HEK293 (cell line): Measurements from ENCODE around the gene MIS18BP1.
"Not testable (repeated sequence)": the region's sequence is repeated elsewhere in the genome, so short reads cannot be mapped to it uniquely, and the experiment has no call there.

Experiments used
- CTCF ChIA-PET: fragments of 350-600 bp; formaldehyde crosslinking; extraction: SDS; loops from one replicate; lab custom pipeline; 2021; ENCODE audit warnings: antibody characterized with exemption; lab: Yijun Ruan, JAX
- POLR2A ChIA-PET: fragments of 300-600 bp; formaldehyde crosslinking; extraction: SDS; loops from one replicate; lab custom pipeline; 2020; ENCODE audit warnings: antibody characterized with exemption, inconsistent platforms; lab: Yijun Ruan, JAX
- H3K27ac ChIP-seq: fragments of 200-500 bp; sonication (Bioruptor generic); 2 replicates; pipeline ENCODE4 v1.5.1; 2014; ENCODE audit warnings: low read depth, low read length, control low read depth, inconsistent platforms; ENCODE audit errors: extremely low read depth
- H3K36me3 ChIP-seq, 2 experiments: fragments of 200-500 bp in 1 of 2; sonication (Bioruptor generic) in 1 of 2; 1 replicate in 1 of 2; 2 replicates in 1 of 2; pipeline ENCODE4 v1.5.1; 2014 to 2017; ENCODE audit warnings: inconsistent platforms in 2 of 2, low read length in 2 of 2; ENCODE audit not compliant: control insufficient read depth in 2 of 2, insufficient read depth in 1 of 2
- H3K4me1 ChIP-seq: fragments of 200-500 bp; sonication (Bioruptor generic); 2 replicates; pipeline ENCODE4 v1.5.1; 2014; ENCODE audit warnings: mild to moderate bottlenecking, low read length, inconsistent platforms; ENCODE audit not compliant: control insufficient read depth, insufficient read depth
- H3K4me3 ChIP-seq: 2 replicates; pipeline ENCODE4 v1.5.1; 2011; ENCODE audit warnings: low read depth, mild to moderate bottlenecking, control low read depth, low read length, moderate library complexity
- H3K9me3 ChIP-seq: fragments of 200-500 bp; sonication (Bioruptor generic); 2 replicates; pipeline ENCODE4 v1.5.1; 2014; ENCODE audit warnings: low read depth, low read length, inconsistent platforms; ENCODE audit not compliant: control insufficient read depth, insufficient read depth
- GLIS1 ChIP-seq: fragments of 450-650 bp; formaldehyde crosslinking; IDR thresholded peaks from 2 replicates; pipeline ENCODE4 v1.5.1; 2016; ENCODE audit warnings: missing biosample characterization, missing genetic modification characterization
- HIC1 ChIP-seq: fragments of 450-650 bp; formaldehyde crosslinking; IDR thresholded peaks from 2 replicates; pipeline ENCODE4 v1.5.1; 2016; ENCODE audit warnings: missing biosample characterization, missing genetic modification characterization
- RBAK ChIP-seq: fragments of 450-650 bp; formaldehyde crosslinking; IDR thresholded peaks from 2 replicates; pipeline ENCODE4 v1.5.1; 2016; ENCODE audit warnings: missing biosample characterization, missing genetic modification characterization
- SCRT1 ChIP-seq: fragments of 450-650 bp; formaldehyde crosslinking; IDR thresholded peaks from 2 replicates; pipeline ENCODE4 v1.5.1; 2016; ENCODE audit warnings: missing biosample characterization, missing genetic modification characterization, borderline replicate concordance
- SCRT2 ChIP-seq: fragments of 450-650 bp; formaldehyde crosslinking; IDR thresholded peaks from 2 replicates; pipeline ENCODE4 v1.5.1; 2016; ENCODE audit warnings: missing biosample characterization, missing genetic modification characterization
- ZFP41 ChIP-seq: fragments of 450-650 bp; formaldehyde crosslinking; IDR thresholded peaks from 2 replicates; pipeline ENCODE4 v1.5.1; 2016; ENCODE audit warnings: missing biosample characterization, missing genetic modification characterization, borderline replicate concordance
- ZNF114 ChIP-seq: fragments of 450-650 bp; formaldehyde crosslinking; IDR thresholded peaks from 2 replicates; pipeline ENCODE4 v1.5.0; 2017; ENCODE audit warnings: missing biosample characterization, missing genetic modification characterization
- ZNF132 ChIP-seq: fragments of 450-650 bp; formaldehyde crosslinking; IDR thresholded peaks from 2 replicates; pipeline ENCODE4 v1.5.1; 2017; ENCODE audit warnings: missing biosample characterization, missing genetic modification characterization, borderline replicate concordance
- ZNF157 ChIP-seq: fragments of 450-650 bp; formaldehyde crosslinking; IDR thresholded peaks from 2 replicates; pipeline ENCODE4 v1.5.1; 2016; ENCODE audit warnings: missing biosample characterization, missing genetic modification characterization
- ZNF16 ChIP-seq: fragments of 450-650 bp; formaldehyde crosslinking; IDR thresholded peaks from 2 replicates; pipeline ENCODE4 v1.5.1; 2016; ENCODE audit warnings: low read depth, missing biosample characterization, missing genetic modification characterization
- ZNF174 ChIP-seq: fragments of 450-650 bp; formaldehyde crosslinking; IDR thresholded peaks from 2 replicates; pipeline ENCODE4 v1.5.0; 2017; ENCODE audit warnings: missing biosample characterization, mild to moderate bottlenecking, missing genetic modification characterization
- ZNF280C ChIP-seq: fragments of 450-650 bp; formaldehyde crosslinking; IDR thresholded peaks from 2 replicates; pipeline ENCODE4 v1.5.1; 2016; ENCODE audit warnings: missing biosample characterization, missing genetic modification characterization
- ZNF521 ChIP-seq: fragments of 450-650 bp; formaldehyde crosslinking; IDR thresholded peaks from 2 replicates; pipeline ENCODE4 v1.5.1; 2017; ENCODE audit warnings: missing biosample characterization, mild to moderate bottlenecking, missing genetic modification characterization
- ZNF560 ChIP-seq: fragments of 450-650 bp; formaldehyde crosslinking; IDR thresholded peaks from 2 replicates; pipeline ENCODE4 v1.5.1; 2017; ENCODE audit warnings: missing biosample characterization, missing genetic modification characterization, borderline replicate concordance
- ZNF623 ChIP-seq: fragments of 450-650 bp; formaldehyde crosslinking; IDR thresholded peaks from 2 replicates; pipeline ENCODE4 v1.5.1; 2016; ENCODE audit warnings: missing biosample characterization, missing genetic modification characterization

The MIS18BP1 gene

GRCh38 chr14:45238988-45239387, 14.0 kb downstream of the MIS18BP1 start (continued):
- TF ChIP-seq HIC1 (tag by site-specific recombination) (no peak), ZNF560 (tag by site-specific recombination) (no peak), ZNF623 (no peak), ZNF174 (no peak), ZNF16 (tag by site-specific recombination) (no peak)
- TF ChIP-seq, all 188 proteins: peak for 0

GRCh38 chr14:45227566-45227965, 25.4 kb downstream of the MIS18BP1 start:
- Histone ChIP-seq H3K27ac (no peak overlapping the region), H3K36me3 (peaks cover 70 to 89% of the 10 kb centered on the region in 2 experiments), H3K4me1 (no peaks in the 10 kb centered on the region), H3K9me3 (no peaks in the 10 kb centered on the region), H3K4me3 (no peak overlapping the region)
- TF ChIP-seq ZNF157 (tag by site-specific recombination) (no peak), RBAK (tag by site-specific recombination) (no peak), SCRT2 (no peak), ZNF280C (tag by site-specific recombination) (no peak), ZNF114 (tag by site-specific recombination) (no peak), ZNF132 (tag by site-specific recombination) (no peak), ZNF521 (tag by site-specific recombination) (no peak), ZFP41 (tag by site-specific recombination) (no peak)
- ChIA-PET CTCF (interaction anchor here (0.6 kb wide), 1 partner anchor 275 kb away, joined by 3 read pairs; no protein-coding TSS in a partner anchor), POLR2A (interaction anchor here (0.7 kb wide), 1 partner anchor 383 kb away, joined by 4 read pairs; no protein-coding TSS in a partner anchor)

GRCh38 chr14:45222485-45223262, 30.3 kb downstream of the MIS18BP1 start:
- Histone ChIP-seq H3K36me3 (peaks cover 50 to 57% of the 10 kb centered on the region in 2 experiments), H3K4me1 (no peaks in the 10 kb centered on the region), H3K9me3 (no peaks in the 10 kb centered on the region), H3K4me3 (no peak overlapping the region), H3K27ac (no peak overlapping the region)
- TF ChIP-seq GLIS1 (no peak), SCRT2 (peak; percentile 57; the same call in 1 of the 2 replicates)
- ChIA-PET CTCF (no interaction called here), POLR2A (no interaction called here)

GRCh38 chr14:45214341-45214740, 38.7 kb downstream of the MIS18BP1 start:
- 0 out of 2 replicates have a peak, but pooled peaks have one; percentile 14 for TF ChIP-seq SCRT2
- TF ChIP-seq SCRT1 (tag by site-specific recombination): 0 out of 2 replicates have a peak, but pooled peaks have one; percentile 25
- peak; percentile 41; the same call in 1 of the 2 replicates for TF ChIP-seq GLIS1
- H3K27ac ChIP-seq, POLR2A ChIA-PET, H3K4me1 ChIP-seq, CTCF ChIA-PET, H3K9me3 ChIP-seq, H3K4me3 ChIP-seq: not testable (repeated sequence)
- H3K36me3 ChIP-seq: peaks cover 30 to 63% of the 10 kb centered on the region in 2 experiments

- H3K4me3 ChIP-seq, H3K27ac ChIP-seq, H3K4me1 ChIP-seq, POLR2A ChIA-PET, CTCF ChIA-PET, H3K9me3 ChIP-seq: not testable (repeated sequence)
- H3K36me3 ChIP-seq: peaks cover 36 to 67% of the 10 kb centered on the region in 2 experiments
Observed at GRCh38 chr14:45213716-45214115, 39.3 kb downstream of the MIS18BP1 start.
